ENCODE data around the gene TBX15.

Gene TBX15

GRCh38 chr1:118985640-118986554 lies 2.2 kb downstream of the TBX15 start:
- TF ChIP-seq CTCF (IDR thresholded peaks at IDR 0.05; ENCODE audit: control insufficient read depth, extremely low read depth, insufficient read depth), result no peak
- DNase-seq (ENCODE audit: low read depth), result no peak
- no peak overlapping the region for H3K4me3 ChIP-seq (ENCODE audit: low read depth, low read length)

- TF ChIP-seq CTCF (IDR thresholded peaks at IDR 0.05; ENCODE audit: control insufficient read depth, extremely low read depth, insufficient read depth), result no peak
- no peak for DNase-seq (ENCODE audit: low read depth)
- H3K4me3 ChIP-seq (ENCODE audit: low read depth, low read length), result no peak overlapping the region
Measured at GRCh38 chr1:118984722-118985639, 3.2 kb downstream of the TBX15 start.

- no peak overlapping the region for H3K4me3 ChIP-seq (ENCODE audit: low read depth, low read length)
- TF ChIP-seq CTCF (IDR thresholded peaks at IDR 0.05; ENCODE audit: control insufficient read depth, extremely low read depth, insufficient read depth), result no peak
- DNase-seq (ENCODE audit: low read depth), result no peak
Measured at GRCh38 chr1:118984086-118984721, 3.9 kb downstream of the TBX15 start.

- no peak for DNase-seq (ENCODE audit: low read depth)
- H3K4me3 ChIP-seq (ENCODE audit: low read depth, low read length), result no peak overlapping the region
- TF ChIP-seq CTCF (IDR thresholded peaks at IDR 0.05; ENCODE audit: control insufficient read depth, extremely low read depth, insufficient read depth), result no peak
Measured at GRCh38 chr1:118983558-118984041, 4.5 kb downstream of the TBX15 start.

GRCh38 chr1:118982821-118983557 lies 5.2 kb downstream of the TBX15 start:
- no peak for DNase-seq (ENCODE audit: low read depth)
- H3K4me3 ChIP-seq (ENCODE audit: low read depth, low read length), result no peak overlapping the region
- TF ChIP-seq CTCF (IDR thresholded peaks at IDR 0.05; ENCODE audit: control insufficient read depth, extremely low read depth, insufficient read depth), result no peak

- DNase-seq (ENCODE audit: low read depth), result no peak
- no peak for TF ChIP-seq CTCF (IDR thresholded peaks at IDR 0.05; ENCODE audit: control insufficient read depth, extremely low read depth, insufficient read depth)
- H3K4me3 ChIP-seq (ENCODE audit: low read depth, low read length), result no peak overlapping the region
Measured at GRCh38 chr1:118982266-118982665, 5.9 kb downstream of the TBX15 start.
